ENCODE measurements around the gene SLC22A2. TPM values are rescaled to one million over a fixed set of nuclear protein-coding genes. Genes with fewer than 3 reads are reported as not detected.

The SLC22A2 gene
- total and polyA plus RNA-seq, 2 donors from 2014 or later: 27.9 to 73.7 TPM

GRCh38 chr6:160264061-160264612 is 5.5 kb upstream of the SLC22A2 start:
- DNase-seq (no peak), FAIRE-seq (no peak)
- Histone ChIP-seq H3K27me3 (ENCODE audit: control insufficient read depth, insufficient read depth, low read length) (no peaks in the 10 kb centered on the region), H3K9me3 (ENCODE audit: control insufficient read depth in 2 of 3, insufficient read depth in 1 of 3, low read length in 3 of 3) (no peaks in the 10 kb centered on the region), H3K4me3 (ENCODE audit: low read length in 3 of 3) (no peak overlapping the region), H3K27ac (ENCODE audit: low read depth in 2 of 2, low read length in 2 of 2) (no peak overlapping the region), H3K4me1 (ENCODE audit: control insufficient read depth in 2 of 3, insufficient read depth in 2 of 3, low read depth in 1 of 3, low read length in 3 of 3) (peaks cover 0 to 13% (median 12%) of the 10 kb centered on the region in 3 donors), H3K9ac (ENCODE audit: low read length in 3 of 3) (no peak overlapping the region), H3K36me3 (ENCODE audit: control insufficient read depth in 2 of 3, insufficient read depth in 3 of 3, low read length in 3 of 3) (no peaks in the 10 kb centered on the region)
- intact Hi-C loops (cut with DNase I): no loop called here
- TF ChIP-seq, protein P1, sequence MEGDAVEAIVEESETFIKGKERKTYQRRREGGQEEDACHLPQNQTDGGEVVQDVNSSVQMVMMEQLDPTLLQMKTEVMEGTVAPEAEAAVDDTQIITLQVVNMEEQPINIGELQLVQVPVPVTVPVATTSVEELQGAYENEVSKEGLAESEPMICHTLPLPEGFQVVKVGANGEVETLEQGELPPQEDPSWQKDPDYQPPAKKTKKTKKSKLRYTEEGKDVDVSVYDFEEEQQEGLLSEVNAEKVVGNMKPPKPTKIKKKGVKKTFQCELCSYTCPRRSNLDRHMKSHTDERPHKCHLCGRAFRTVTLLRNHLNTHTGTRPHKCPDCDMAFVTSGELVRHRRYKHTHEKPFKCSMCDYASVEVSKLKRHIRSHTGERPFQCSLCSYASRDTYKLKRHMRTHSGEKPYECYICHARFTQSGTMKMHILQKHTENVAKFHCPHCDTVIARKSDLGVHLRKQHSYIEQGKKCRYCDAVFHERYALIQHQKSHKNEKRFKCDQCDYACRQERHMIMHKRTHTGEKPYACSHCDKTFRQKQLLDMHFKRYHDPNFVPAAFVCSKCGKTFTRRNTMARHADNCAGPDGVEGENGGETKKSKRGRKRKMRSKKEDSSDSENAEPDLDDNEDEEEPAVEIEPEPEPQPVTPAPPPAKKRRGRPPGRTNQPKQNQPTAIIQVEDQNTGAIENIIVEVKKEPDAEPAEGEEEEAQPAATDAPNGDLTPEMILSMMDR (IDR thresholded peaks at IDR 0.05; ENCODE audit: borderline replicate concordance, extremely low read depth, insufficient read depth): no peak

- Histone ChIP-seq H3K4me3 (ENCODE audit: low read length in 3 of 3) (no peak overlapping the region), H3K27ac (ENCODE audit: low read depth in 2 of 2, low read length in 2 of 2) (no peak overlapping the region), H3K9me3 (ENCODE audit: control insufficient read depth in 2 of 3, insufficient read depth in 1 of 3, low read length in 3 of 3) (no peaks in the 10 kb centered on the region), H3K4me1 (ENCODE audit: control insufficient read depth in 2 of 3, insufficient read depth in 2 of 3, low read depth in 1 of 3, low read length in 3 of 3) (peaks cover 0 to 16% (median 14%) of the 10 kb centered on the region in 3 donors), H3K9ac (ENCODE audit: low read length in 3 of 3) (no peak overlapping the region), H3K36me3 (ENCODE audit: control insufficient read depth in 2 of 3, insufficient read depth in 3 of 3, low read length in 3 of 3) (no peaks in the 10 kb centered on the region), H3K27me3 (ENCODE audit: control insufficient read depth, insufficient read depth, low read length) (no peaks in the 10 kb centered on the region)
- intact Hi-C loops (cut with DNase I): no loop called here
- DNase-seq: no peak
- TF ChIP-seq, protein P1 (IDR thresholded peaks at IDR 0.05; ENCODE audit: borderline replicate concordance, extremely low read depth, insufficient read depth): no peak
- FAIRE-seq: no peak
These were observed 4.7 kb upstream of the SLC22A2 start for GRCh38 chr6:160263196-160263939.

DNA sequence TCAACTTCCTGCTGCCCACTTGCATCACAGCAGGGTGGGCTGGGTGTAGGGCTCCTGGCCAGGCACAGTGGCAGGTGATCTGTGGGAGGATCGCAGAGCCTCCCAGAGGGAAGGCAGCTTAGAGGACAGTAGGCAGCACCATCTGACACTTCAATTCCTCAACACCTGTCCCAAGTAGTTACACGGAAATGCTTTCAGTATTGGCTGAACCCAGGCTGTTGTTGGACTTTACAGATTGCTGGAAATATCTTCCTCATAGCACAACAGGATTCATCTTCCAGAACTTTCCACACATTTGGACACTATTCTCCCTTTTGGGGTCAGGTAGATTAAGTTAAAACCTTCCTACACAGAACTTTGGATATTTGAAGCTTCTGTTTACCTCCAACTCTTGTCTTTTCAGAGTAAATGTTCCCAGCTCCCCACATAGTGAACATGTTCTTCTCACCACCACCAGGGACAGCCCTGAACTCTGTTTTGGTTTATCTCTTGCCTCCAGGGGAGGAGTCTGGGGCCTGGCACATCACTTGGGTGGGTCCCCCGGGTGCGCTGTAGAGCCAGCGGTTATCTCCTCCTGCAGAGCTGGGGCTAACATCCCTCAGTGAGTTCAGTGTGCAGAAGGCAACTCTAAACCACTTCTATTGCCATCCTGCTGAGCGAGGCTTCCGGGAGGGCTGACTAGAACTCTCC is 3.5 kb upstream of the SLC22A2 start:
- H3K27ac ChIP-seq (ENCODE audit: low read depth in 2 of 2, low read length in 2 of 2): no peak overlapping the region
- no peak overlapping the region for H3K9ac ChIP-seq (ENCODE audit: low read length in 3 of 3)
- H3K9me3 ChIP-seq (ENCODE audit: control insufficient read depth in 2 of 3, insufficient read depth in 1 of 3, low read length in 3 of 3): no peaks in the 10 kb centered on the region

More for the DNA sequence above, 3.5 kb upstream of the SLC22A2 start:
- Histone ChIP-seq H3K4me1 (ENCODE audit: control insufficient read depth in 2 of 3, insufficient read depth in 2 of 3, low read depth in 1 of 3, low read length in 3 of 3) (peaks cover 0 to 16% (median 14%) of the 10 kb centered on the region in 3 donors), H3K4me3 (ENCODE audit: low read length in 3 of 3) (no peak overlapping the region), H3K27me3 (ENCODE audit: control insufficient read depth, insufficient read depth, low read length) (no peaks in the 10 kb centered on the region), H3K36me3 (ENCODE audit: control insufficient read depth in 2 of 3, insufficient read depth in 3 of 3, low read length in 3 of 3) (no peaks in the 10 kb centered on the region)
- intact Hi-C loops (cut with DNase I): no loop called here
- FAIRE-seq: no peak
- DNase-seq: no peak
- TF ChIP-seq, protein P1 (IDR thresholded peaks at IDR 0.05; ENCODE audit: borderline replicate concordance, extremely low read depth, insufficient read depth): no peak
